Neural cell (in vitro differentiated cells): ENCODE results near the gene SERPINA1. TPM values are rescaled to one million over a fixed set of nuclear protein-coding genes. Genes with fewer than 3 reads are reported as not detected.

ENCODE experiments used
- H2AFZ ChIP-seq: fragments of 200-600, 300-800 bp; sonication (generic), shearing (Covaris generic); 2 replicates; pipeline ENCODE4 v1.6.0; 2014; ENCODE audit warnings: low read depth, mild to moderate bottlenecking, antibody characterized with exemption, low read length, moderate library complexity
- H3F3A ChIP-seq: fragments of 200-600 bp; shearing (Covaris generic); 2 replicates; pipeline ENCODE4 v1.6.1; 2016; ENCODE audit warnings: mild to moderate bottlenecking, moderate library complexity, mixed read lengths, antibody characterized with exemption, low read length; ENCODE audit not compliant: insufficient read depth, poor library complexity, severe bottlenecking
- H3K27ac ChIP-seq: fragments of 200-600, 300-800 bp; sonication (generic), shearing (Covaris generic); 2 replicates; pipeline ENCODE4 v1.5.1; 2014; ENCODE audit warnings: mild to moderate bottlenecking, low read length, moderate library complexity
- H3K27me3 ChIP-seq: fragments of 300-800, 200-600 bp; sonication (generic), shearing (Covaris generic); 2 replicates; pipeline ENCODE4 v1.6.0; 2014; ENCODE audit warnings: mild to moderate bottlenecking, low read depth, low read length, moderate library complexity; ENCODE audit not compliant: insufficient read depth
- H3K36me3 ChIP-seq: fragments of 300-800, 200-600 bp; sonication (generic), shearing (Covaris generic); 2 replicates; pipeline ENCODE4 v1.5.1; 2014; ENCODE audit warnings: mild to moderate bottlenecking, antibody characterized with exemption, low read length, moderate library complexity; ENCODE audit not compliant: insufficient read depth
- H3K4me2 ChIP-seq: fragments of 300-800, 200-600 bp; sonication (generic), shearing (Covaris generic); 2 replicates; pipeline ENCODE4 v1.6.0; 2014; ENCODE audit warnings: mild to moderate bottlenecking, low read length
- H3K4me3 ChIP-seq: fragments of 300-800, 200-600 bp; sonication (generic), shearing (Covaris generic); 2 replicates; pipeline ENCODE4 v1.5.1; 2014; ENCODE audit warnings: mild to moderate bottlenecking, low read length, moderate library complexity
- H3K79me2 ChIP-seq: fragments of 200-600 bp; shearing (Covaris generic); replicated peaks from 2 replicates; pipeline ENCODE4 v1.6.0; 2014; ENCODE audit warnings: mild to moderate bottlenecking, low read length, moderate library complexity; ENCODE audit not compliant: insufficient read depth
- H3K9ac ChIP-seq: fragments of 300-800, 200-600 bp; sonication (generic), shearing (Covaris generic); 2 replicates; pipeline ENCODE4 v1.6.1; 2016; ENCODE audit warnings: mild to moderate bottlenecking, low read length, mixed read lengths
- H3K9me2 ChIP-seq: fragments of 200-600 bp; shearing (Covaris generic); 2 replicates; pipeline ENCODE4 v1.6.1; 2016; ENCODE audit warnings: mild to moderate bottlenecking, low read length, mixed read lengths; ENCODE audit not compliant: insufficient read depth
- H3K9me3 ChIP-seq: fragments of 200-600, 300-800 bp; sonication (generic), shearing (Covaris generic); 2 replicates; pipeline ENCODE4 v1.6.1; 2016; ENCODE audit warnings: mild to moderate bottlenecking, mixed run types, low read length, moderate library complexity, mixed read lengths
- H4K20me1 ChIP-seq: fragments of 200-600 bp; shearing (Covaris generic); 2 replicates; pipeline ENCODE4 v1.6.1; 2016; ENCODE audit warnings: mild to moderate bottlenecking, mixed run types; ENCODE audit not compliant: insufficient read depth
- EP300 ChIP-seq: fragments of 450-650 bp; conservative IDR thresholded peaks from 2 replicates; pipeline ENCODE4 v1.6.1; 2014; ENCODE audit warnings: antibody characterized with exemption, mild to moderate bottlenecking, moderate library complexity; ENCODE audit not compliant: poor library complexity, severe bottlenecking
- EZH2 ChIP-seq: fragments of 200-600, 300-800 bp; shearing (Covaris generic), sonication (generic); IDR thresholded peaks from 2 replicates; pipeline ENCODE4 v1.6.1; 2014; ENCODE audit warnings: antibody characterized with exemption, low read length, borderline replicate concordance, mild to moderate bottlenecking; ENCODE audit not compliant: insufficient read depth, poor library complexity, severe bottlenecking
- MXI1 ChIP-seq: fragments of 450-650 bp; conservative IDR thresholded peaks from 2 replicates; pipeline ENCODE4 v1.6.1; 2014; ENCODE audit warnings: antibody characterized with exemption, mild to moderate bottlenecking; ENCODE audit not compliant: poor library complexity, severe bottlenecking
- POLR2AphosphoS5 ChIP-seq: IDR thresholded peaks from 2 replicates; pipeline ENCODE4 v1.6.1; 2012
- RAD21 ChIP-seq: fragments of 450-650 bp; conservative IDR thresholded peaks from 2 replicates; pipeline ENCODE4 v1.6.1; 2014; ENCODE audit warnings: antibody characterized with exemption, mild to moderate bottlenecking, moderate library complexity
- SMC3 ChIP-seq: fragments of 450-650 bp; conservative IDR thresholded peaks from 2 replicates; pipeline ENCODE4 v1.6.1; 2014; ENCODE audit warnings: antibody characterized with exemption, mild to moderate bottlenecking, moderate library complexity; ENCODE audit not compliant: poor library complexity
- TAF1 ChIP-seq: IDR thresholded peaks from 2 replicates; pipeline ENCODE4 v1.6.1; 2012; ENCODE audit warnings: low read depth
- polyA plus RNA-seq: library from polyadenylated mRNA; depleted of rRNA; stranded (reverse); fragments of >200 nt; gene quantifications from 2 replicates; pipeline ENCODE4 v1.2.3, GENCODE V29; 2014
- TF ChIP-seq, protein P1 (sequence below): IDR thresholded peaks from 2 replicates; pipeline ENCODE4 v1.6.1; 2012; ENCODE audit warnings: borderline replicate concordance
- TF ChIP-seq, protein P2 (sequence below): fragments of 450-650 bp; IDR thresholded peaks from 2 replicates; pipeline ENCODE4 v1.5.1; 2014; ENCODE audit warnings: antibody characterized with exemption, mild to moderate bottlenecking, moderate library complexity; ENCODE audit not compliant: poor library complexity, severe bottlenecking

Gene SERPINA1
- polyA plus RNA-seq, 1 donor from 2014 or later: not detected

DNA sequence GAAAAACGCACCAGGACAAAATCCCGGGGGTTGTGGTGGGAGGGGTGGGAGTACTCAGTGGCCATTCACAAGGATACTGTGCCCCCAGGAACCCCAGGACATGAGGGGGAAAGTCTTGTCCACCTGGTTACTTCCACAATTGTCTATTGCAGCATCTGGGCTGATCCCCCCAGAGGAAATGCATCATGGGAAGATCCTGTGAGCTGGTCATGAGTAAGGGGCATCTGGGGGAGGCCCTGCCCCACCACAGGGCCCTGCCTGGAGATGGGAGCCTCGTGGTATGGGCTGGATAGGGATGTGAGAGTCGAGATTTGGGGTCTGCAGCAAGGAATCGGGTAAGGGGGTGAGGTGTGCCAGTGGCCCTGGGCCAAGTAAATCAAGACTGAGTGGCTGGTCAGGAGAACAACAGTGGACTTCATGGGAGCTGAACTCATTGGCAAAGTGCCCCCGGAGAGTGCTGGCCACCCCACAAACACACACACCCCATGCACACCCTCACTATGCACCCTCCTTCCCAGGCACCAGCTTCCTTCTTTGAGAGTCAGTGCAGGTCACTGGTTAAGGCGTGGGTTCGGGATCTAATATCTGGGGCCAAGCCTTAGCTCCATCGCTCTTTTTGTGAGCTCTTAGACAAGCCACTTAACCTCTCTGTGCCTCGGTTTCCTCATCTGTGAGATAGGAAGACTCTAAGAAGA is 3.0 kb upstream of the SERPINA1 start:
- H3F3A ChIP-seq: no peaks in the 10 kb centered on the region

DNA sequence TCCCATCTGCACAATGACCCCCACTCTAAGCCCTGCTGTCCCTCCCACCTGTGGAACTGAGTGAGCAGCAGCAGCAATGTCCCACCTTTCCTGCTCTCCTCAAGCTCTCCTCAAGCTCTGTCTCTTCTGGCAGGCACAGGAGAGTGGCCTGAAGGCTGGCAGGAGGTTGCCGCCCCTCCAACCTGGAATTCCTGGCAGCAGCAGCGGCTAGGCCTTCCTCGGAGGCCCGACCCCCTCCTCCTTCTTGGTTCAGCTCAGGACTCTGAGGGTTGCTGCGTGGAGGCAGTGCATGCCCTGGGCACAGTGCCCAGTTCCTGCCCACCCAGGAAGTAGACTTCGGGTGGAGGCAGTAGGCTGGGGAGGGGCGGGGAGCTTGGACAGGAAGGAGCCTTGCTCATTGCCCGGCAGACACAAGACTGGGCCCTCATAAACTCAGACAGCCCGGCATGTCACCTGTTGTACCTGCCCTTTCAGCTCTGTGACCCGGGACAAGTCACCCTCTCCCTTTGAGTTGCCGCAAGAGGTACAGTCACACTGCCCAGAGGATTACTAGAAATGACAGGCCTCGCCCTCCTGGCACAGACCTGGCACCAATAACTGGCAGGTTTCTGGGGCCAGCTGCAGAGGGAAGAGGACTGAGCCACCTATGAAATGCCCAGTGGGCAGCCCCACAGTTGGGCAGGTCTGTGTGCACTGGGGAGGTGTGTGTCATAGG is 2.1 kb upstream of the SERPINA1 start:
- Histone ChIP-seq H2AFZ (no peak overlapping the region), H3K4me3 (no peak overlapping the region), H3K27me3 (no peaks in the 10 kb centered on the region), H3K9me2 (no peaks in the 10 kb centered on the region), H3K27ac (no peak overlapping the region), H4K20me1 (no peaks in the 10 kb centered on the region), H3K9ac (no peak overlapping the region), H3F3A (no peaks in the 10 kb centered on the region), H3K79me2 (no peaks in the 10 kb centered on the region), H3K9me3 (no peaks in the 10 kb centered on the region), H3K4me2 (no peak overlapping the region), H3K36me3 (no peaks in the 10 kb centered on the region)
- no peak for TF ChIP-seq EZH2
- no peak for TF ChIP-seq MXI1
- no peak for TF ChIP-seq TAF1
- TF ChIP-seq, protein P1, sequence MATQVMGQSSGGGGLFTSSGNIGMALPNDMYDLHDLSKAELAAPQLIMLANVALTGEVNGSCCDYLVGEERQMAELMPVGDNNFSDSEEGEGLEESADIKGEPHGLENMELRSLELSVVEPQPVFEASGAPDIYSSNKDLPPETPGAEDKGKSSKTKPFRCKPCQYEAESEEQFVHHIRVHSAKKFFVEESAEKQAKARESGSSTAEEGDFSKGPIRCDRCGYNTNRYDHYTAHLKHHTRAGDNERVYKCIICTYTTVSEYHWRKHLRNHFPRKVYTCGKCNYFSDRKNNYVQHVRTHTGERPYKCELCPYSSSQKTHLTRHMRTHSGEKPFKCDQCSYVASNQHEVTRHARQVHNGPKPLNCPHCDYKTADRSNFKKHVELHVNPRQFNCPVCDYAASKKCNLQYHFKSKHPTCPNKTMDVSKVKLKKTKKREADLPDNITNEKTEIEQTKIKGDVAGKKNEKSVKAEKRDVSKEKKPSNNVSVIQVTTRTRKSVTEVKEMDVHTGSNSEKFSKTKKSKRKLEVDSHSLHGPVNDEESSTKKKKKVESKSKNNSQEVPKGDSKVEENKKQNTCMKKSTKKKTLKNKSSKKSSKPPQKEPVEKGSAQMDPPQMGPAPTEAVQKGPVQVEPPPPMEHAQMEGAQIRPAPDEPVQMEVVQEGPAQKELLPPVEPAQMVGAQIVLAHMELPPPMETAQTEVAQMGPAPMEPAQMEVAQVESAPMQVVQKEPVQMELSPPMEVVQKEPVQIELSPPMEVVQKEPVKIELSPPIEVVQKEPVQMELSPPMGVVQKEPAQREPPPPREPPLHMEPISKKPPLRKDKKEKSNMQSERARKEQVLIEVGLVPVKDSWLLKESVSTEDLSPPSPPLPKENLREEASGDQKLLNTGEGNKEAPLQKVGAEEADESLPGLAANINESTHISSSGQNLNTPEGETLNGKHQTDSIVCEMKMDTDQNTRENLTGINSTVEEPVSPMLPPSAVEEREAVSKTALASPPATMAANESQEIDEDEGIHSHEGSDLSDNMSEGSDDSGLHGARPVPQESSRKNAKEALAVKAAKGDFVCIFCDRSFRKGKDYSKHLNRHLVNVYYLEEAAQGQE: no peak
- TF ChIP-seq, protein P2, sequence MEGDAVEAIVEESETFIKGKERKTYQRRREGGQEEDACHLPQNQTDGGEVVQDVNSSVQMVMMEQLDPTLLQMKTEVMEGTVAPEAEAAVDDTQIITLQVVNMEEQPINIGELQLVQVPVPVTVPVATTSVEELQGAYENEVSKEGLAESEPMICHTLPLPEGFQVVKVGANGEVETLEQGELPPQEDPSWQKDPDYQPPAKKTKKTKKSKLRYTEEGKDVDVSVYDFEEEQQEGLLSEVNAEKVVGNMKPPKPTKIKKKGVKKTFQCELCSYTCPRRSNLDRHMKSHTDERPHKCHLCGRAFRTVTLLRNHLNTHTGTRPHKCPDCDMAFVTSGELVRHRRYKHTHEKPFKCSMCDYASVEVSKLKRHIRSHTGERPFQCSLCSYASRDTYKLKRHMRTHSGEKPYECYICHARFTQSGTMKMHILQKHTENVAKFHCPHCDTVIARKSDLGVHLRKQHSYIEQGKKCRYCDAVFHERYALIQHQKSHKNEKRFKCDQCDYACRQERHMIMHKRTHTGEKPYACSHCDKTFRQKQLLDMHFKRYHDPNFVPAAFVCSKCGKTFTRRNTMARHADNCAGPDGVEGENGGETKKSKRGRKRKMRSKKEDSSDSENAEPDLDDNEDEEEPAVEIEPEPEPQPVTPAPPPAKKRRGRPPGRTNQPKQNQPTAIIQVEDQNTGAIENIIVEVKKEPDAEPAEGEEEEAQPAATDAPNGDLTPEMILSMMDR: no peak
- TF ChIP-seq EP300: no peak
- no peak for TF ChIP-seq POLR2AphosphoS5
- no peak for TF ChIP-seq SMC3

More for the DNA sequence above, 3.0 kb upstream of the SERPINA1 start:
- Histone ChIP-seq H4K20me1 (no peaks in the 10 kb centered on the region), H3K4me3 (no peak overlapping the region), H3K27ac (no peak overlapping the region), H3K36me3 (no peaks in the 10 kb centered on the region), H2AFZ (no peak overlapping the region), H3K9me3 (no peaks in the 10 kb centered on the region), H3K79me2 (no peaks in the 10 kb centered on the region), H3K9me2 (no peaks in the 10 kb centered on the region), H3K9ac (no peak overlapping the region), H3K27me3 (no peaks in the 10 kb centered on the region), H3K4me2 (no peak overlapping the region)
- TF ChIP-seq RAD21 (no peak), TAF1 (no peak), POLR2AphosphoS5 (no peak), SMC3 (no peak), MXI1 (no peak), EP300 (no peak), EZH2 (no peak)
- TF ChIP-seq, protein P1: no peak
- TF ChIP-seq, protein P2: no peak
